Right lobe of liver (tissue), 4 donors: Measurements from ENCODE around the gene TMEM200A.

ENCODE experiments used
- POLR2A ChIP-seq: fragments of 450-650 bp; IDR thresholded peaks from one replicate; pipeline ENCODE4 v1.6.1; 2017; ENCODE audit warnings: antibody characterized with exemption, mild to moderate bottlenecking
- TF ChIP-seq, protein P1 (sequence below), 4 donors: fragments of 200-600 bp in 3 of 4; fragments of 450-650 bp in 1 of 4; IDR thresholded peaks; one replicate each; pipeline versions ENCODE4 v1.5.1 to v1.8.0; 2016 to 2022; ENCODE audit warnings: antibody characterized with exemption in 4 of 4, mild to moderate bottlenecking in 2 of 4
- donor health status: DM: no; HTN: no; CAD: no.
- donor health status: DM: no; HTN: no; CAD: no.
- donor health status: DM: no; HTN: yes; CAD: no.

DNA sequence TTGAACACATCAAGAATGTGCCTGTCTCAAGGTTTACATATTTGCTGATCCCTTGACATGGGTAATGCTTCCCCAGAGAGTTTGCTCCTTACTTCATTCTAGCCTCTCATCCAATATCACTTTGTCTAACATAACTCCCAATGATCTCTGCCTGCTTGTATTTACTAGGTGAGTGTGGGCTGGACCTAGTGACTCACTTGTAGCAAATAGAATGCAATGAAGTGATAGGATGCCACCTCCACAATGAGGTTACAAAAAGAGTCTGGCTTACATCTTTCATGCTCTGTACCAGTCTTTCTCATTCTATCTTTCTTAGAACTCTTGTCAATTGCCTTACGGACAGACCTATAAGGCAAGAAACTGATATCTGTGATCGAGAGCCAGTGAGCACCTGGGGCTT lies 44.9 kb upstream of the TMEM200A start:
- TF ChIP-seq, protein P1, sequence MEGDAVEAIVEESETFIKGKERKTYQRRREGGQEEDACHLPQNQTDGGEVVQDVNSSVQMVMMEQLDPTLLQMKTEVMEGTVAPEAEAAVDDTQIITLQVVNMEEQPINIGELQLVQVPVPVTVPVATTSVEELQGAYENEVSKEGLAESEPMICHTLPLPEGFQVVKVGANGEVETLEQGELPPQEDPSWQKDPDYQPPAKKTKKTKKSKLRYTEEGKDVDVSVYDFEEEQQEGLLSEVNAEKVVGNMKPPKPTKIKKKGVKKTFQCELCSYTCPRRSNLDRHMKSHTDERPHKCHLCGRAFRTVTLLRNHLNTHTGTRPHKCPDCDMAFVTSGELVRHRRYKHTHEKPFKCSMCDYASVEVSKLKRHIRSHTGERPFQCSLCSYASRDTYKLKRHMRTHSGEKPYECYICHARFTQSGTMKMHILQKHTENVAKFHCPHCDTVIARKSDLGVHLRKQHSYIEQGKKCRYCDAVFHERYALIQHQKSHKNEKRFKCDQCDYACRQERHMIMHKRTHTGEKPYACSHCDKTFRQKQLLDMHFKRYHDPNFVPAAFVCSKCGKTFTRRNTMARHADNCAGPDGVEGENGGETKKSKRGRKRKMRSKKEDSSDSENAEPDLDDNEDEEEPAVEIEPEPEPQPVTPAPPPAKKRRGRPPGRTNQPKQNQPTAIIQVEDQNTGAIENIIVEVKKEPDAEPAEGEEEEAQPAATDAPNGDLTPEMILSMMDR (IDR thresholded peaks at IDR 0.05) = no peak
- no peak for TF ChIP-seq POLR2A
